ENCODE measurements around the gene OVCH1. TPM values are rescaled to one million over a fixed set of nuclear protein-coding genes. Genes with fewer than 3 reads are reported as not detected.
A peak's percentile ranks its signal among the peaks of the same experiment; 100 is the strongest.

Gene OVCH1
- total RNA-seq, 1 donor from 2014 or later: not detected

GRCh38 chr12:29382251-29382650 lies 115.2 kb downstream of the OVCH1 start:
- H3K9me3 Mint-ChIP-seq: no peaks in the 10 kb centered on the region
- TF ChIP-seq CTCF (IDR thresholded peaks at IDR 0.05): no peak
- TF ChIP-seq EZH2phosphoT487 (IDR thresholded peaks at IDR 0.05): no peak
- no peak for TF ChIP-seq EZH2 (IDR thresholded peaks at IDR 0.05)
- Histone ChIP-seq H4K20me1 (ENCODE audit: low read depth) (peaks cover 7% of the 10 kb centered on the region), H3K9me3 (ENCODE audit: low read depth) (no peaks in the 10 kb centered on the region), H3K4me1 (peaks cover 9% of the 10 kb centered on the region), H3K27me3 (no peaks in the 10 kb centered on the region), H3K4me3 (peak overlapping the region; percentile 98), H3K79me2 (ENCODE audit: low read depth) (peaks cover 36% of the 10 kb centered on the region), H3K9ac (no peak overlapping the region), H2AFZ (replicated peaks) (peak overlapping the region; percentile 98), H3K36me3 (no peaks in the 10 kb centered on the region), H3F3A (ENCODE audit: low read depth) (peaks cover 6% of the 10 kb centered on the region), H3K4me2 (no peak overlapping the region), H3K27ac (no peak overlapping the region)
- H3K27me3 Mint-ChIP-seq (ENCODE audit: insufficient read depth, low read depth): peaks cover 7% of the 10 kb centered on the region
- no peak for DNase-seq (ENCODE audit: low spot score)
- H3K4me1 Mint-ChIP-seq: peaks cover 13% of the 10 kb centered on the region
- no peak overlapping the region for H3K4me3 Mint-ChIP-seq
- H3K27ac Mint-ChIP-seq: no peak overlapping the region
- H3K36me3 Mint-ChIP-seq: peaks cover 7% of the 10 kb centered on the region

GRCh38 chr12:29380536-29381523 lies 116.7 kb downstream of the OVCH1 start, which contains the start of gene ERGIC2:
ERGIC2 (minus strand) TSS chr12:29381172; CDS start chr12:29371633, 9,539 bp downstream.
- Histone ChIP-seq H3K4me2 (peak within 1 kb of the TSS; percentile 99), H3K36me3 (no peaks in the 10 kb centered on the region), H3K4me1 (peaks cover 9% of the 10 kb centered on the region), H3K79me2 (ENCODE audit: low read depth) (peaks cover 50% of the 10 kb centered on the region), H3K9me3 (ENCODE audit: low read depth) (no peaks in the 10 kb centered on the region), H3K27me3 (no peaks in the 10 kb centered on the region), H3K9ac (peak within 1 kb of the TSS; percentile 99), H3K27ac (peak within 1 kb of the TSS; percentile 92), H3K4me3 (peak within 1 kb of the TSS; percentile 98), H3F3A (ENCODE audit: low read depth) (peaks cover 6% of the 10 kb centered on the region), H4K20me1 (ENCODE audit: low read depth) (peaks cover 7% of the 10 kb centered on the region), H2AFZ (replicated peaks) (peak within 1 kb of the TSS; percentile 98)
- TF ChIP-seq EZH2phosphoT487 (IDR thresholded peaks at IDR 0.05) (no peak), CTCF (IDR thresholded peaks at IDR 0.05) (no peak), EZH2 (IDR thresholded peaks at IDR 0.05) (no peak)
- DNase-seq (ENCODE audit: low spot score): peak; percentile 99
- Mint-ChIP-seq H3K4me1 (peaks cover 13% of the 10 kb centered on the region), H3K36me3 (peaks cover 16% of the 10 kb centered on the region), H3K27ac (peak within 1 kb of the TSS; percentile 96), H3K9me3 (no peaks in the 10 kb centered on the region), H3K27me3 (ENCODE audit: insufficient read depth, low read depth) (peaks cover 7% of the 10 kb centered on the region), H3K4me3 (peak within 1 kb of the TSS; percentile 98)

Other genes starting within 250 kb of the OVCH1 start
- 48.3 and 108 TPM in 2 replicates for gene ERGIC2, start 116.5 kb downstream of the OVCH1 start, total RNA-seq (ENCODE audit: low replicate concordance)